H9 (cell line): ENCODE results near the gene PLA2G2F. TPM values are rescaled to one million over a fixed set of nuclear protein-coding genes. Genes with fewer than 3 reads are reported as not detected.

Experiments
- DNase-seq: peaks from one replicate; pipeline ENCODE4 v3.0.0-alpha.2; 2017
- H2AFZ ChIP-seq: one replicate; pipeline ENCODE4 v1.6.1; 2013; ENCODE audit warnings: mild to moderate bottlenecking, low read length, control low read depth, moderate library complexity
- H2AK5ac ChIP-seq: 2 replicates; pipeline ENCODE4 v1.6.1; 2013; ENCODE audit warnings: low read length, control low read depth, mixed read lengths; ENCODE audit not compliant: insufficient read length
- H2BK120ac ChIP-seq: one replicate; pipeline ENCODE4 v1.6.1; 2013; ENCODE audit warnings: low read depth, mild to moderate bottlenecking, low read length, control low read depth, inconsistent platforms; ENCODE audit not compliant: poor library complexity, severe bottlenecking
- H2BK12ac ChIP-seq: 2 replicates; pipeline ENCODE4 v1.6.1; 2013; ENCODE audit warnings: low read length, control low read depth, mixed read lengths, low read depth; ENCODE audit not compliant: insufficient read length
- H2BK15ac ChIP-seq: 2 replicates; pipeline ENCODE4 v1.6.1; 2013; ENCODE audit warnings: low read depth, low read length, control low read depth
- H2BK20ac ChIP-seq: one replicate; pipeline ENCODE4 v1.6.1; 2013; ENCODE audit warnings: low read depth, mild to moderate bottlenecking, low read length, control low read depth, inconsistent platforms; ENCODE audit not compliant: poor library complexity, severe bottlenecking
- H2BK5ac ChIP-seq: 2 replicates; pipeline ENCODE4 v1.6.1; 2013; ENCODE audit warnings: low read length, control low read depth, mixed read lengths; ENCODE audit not compliant: insufficient read length
- H3K14ac ChIP-seq: 2 replicates; pipeline ENCODE4 v1.6.1; 2013; ENCODE audit warnings: low read length, control low read depth; ENCODE audit not compliant: insufficient read depth
- H3K18ac ChIP-seq: 2 replicates; pipeline ENCODE4 v1.6.1; 2013; ENCODE audit warnings: low read depth, mild to moderate bottlenecking, mixed read lengths, low read length, control low read depth; ENCODE audit not compliant: insufficient read length
- H3K23ac ChIP-seq: 2 replicates; pipeline ENCODE4 v1.6.1; 2013; ENCODE audit warnings: low read length, control low read depth, mixed read lengths, low read depth; ENCODE audit not compliant: insufficient read length
- H3K23me2 ChIP-seq: 2 replicates; pipeline ENCODE4 v1.6.1; 2013; ENCODE audit warnings: low read depth, mild to moderate bottlenecking, mixed read lengths, low read length, control low read depth; ENCODE audit not compliant: insufficient read length, poor library complexity, severe bottlenecking
- H3K27ac ChIP-seq: 2 replicates; pipeline ENCODE4 v1.5.1; 2013; ENCODE audit warnings: low read length, control low read depth, mixed read lengths, low read depth; ENCODE audit not compliant: insufficient read length
- H3K27me3 ChIP-seq: 2 replicates; pipeline ENCODE4 v1.6.1; 2013; ENCODE audit warnings: low read length, control low read depth, inconsistent platforms; ENCODE audit not compliant: insufficient read depth
- H3K4ac ChIP-seq: 2 replicates; pipeline ENCODE4 v1.6.1; 2013; ENCODE audit warnings: low read depth, mild to moderate bottlenecking, control low read depth, inconsistent platforms, low read length, moderate library complexity
- H3K4me1 ChIP-seq: 2 replicates; pipeline ENCODE4 v1.6.1; 2013; ENCODE audit warnings: low read length, control low read depth, inconsistent platforms; ENCODE audit not compliant: insufficient read depth
- H3K4me2 ChIP-seq: 2 replicates; pipeline ENCODE4 v1.6.1; 2013; ENCODE audit warnings: low read length, control low read depth, mixed read lengths; ENCODE audit not compliant: insufficient read length, insufficient read depth
- H3K56ac ChIP-seq: 2 replicates; pipeline ENCODE4 v1.6.1; 2013; ENCODE audit warnings: low read depth, mild to moderate bottlenecking, mixed read lengths, low read length, control low read depth; ENCODE audit not compliant: insufficient read length
- H3K79me1 ChIP-seq: 2 replicates; pipeline ENCODE4 v1.6.1; 2013; ENCODE audit warnings: low read depth, mild to moderate bottlenecking, moderate library complexity, low read length, control low read depth, inconsistent platforms; ENCODE audit not compliant: insufficient read depth, poor library complexity, severe bottlenecking
- H3K79me2 ChIP-seq: 2 replicates; pipeline ENCODE4 v1.6.1; 2013; ENCODE audit warnings: low read length, control low read depth, inconsistent platforms; ENCODE audit not compliant: insufficient read depth
- H3K9ac ChIP-seq: 2 replicates; pipeline ENCODE4 v1.6.1; 2013; ENCODE audit warnings: low read length, control low read depth, mixed read lengths; ENCODE audit not compliant: insufficient read length; ENCODE audit errors: extremely low read depth
- H3K9me3 ChIP-seq: one replicate; pipeline ENCODE4 v1.6.1; 2013; ENCODE audit warnings: low read depth, low read length, inconsistent platforms; ENCODE audit not compliant: control insufficient read depth
- H3T11ph ChIP-seq: one replicate; pipeline ENCODE4 v1.6.1; 2013; ENCODE audit warnings: mild to moderate bottlenecking, low read length, control low read depth, inconsistent platforms
- H4K20me1 ChIP-seq: one replicate; pipeline ENCODE4 v1.6.1; 2013; ENCODE audit not compliant: control insufficient read depth, insufficient read length, insufficient read depth
- H4K5ac ChIP-seq: 2 replicates; pipeline ENCODE4 v1.6.1; 2013; ENCODE audit warnings: low read depth, mild to moderate bottlenecking, mixed read lengths, low read length, control low read depth; ENCODE audit not compliant: insufficient read length
- H4K8ac ChIP-seq: replicated peaks from 2 replicates; pipeline ENCODE4 v1.6.1; 2013; ENCODE audit warnings: low read length, control low read depth, mixed read lengths, low read depth; ENCODE audit not compliant: insufficient read length
- H4K91ac ChIP-seq: 2 replicates; pipeline ENCODE4 v1.6.1; 2013; ENCODE audit warnings: low read depth, mild to moderate bottlenecking, moderate library complexity, mixed read lengths, low read length, control low read depth; ENCODE audit not compliant: insufficient read length
- H3K27ac Mint-ChIP-seq, 3 experiments: 2 replicates in 2 of 3; 3 replicates in 1 of 3; pipeline ENCODE4 v1.8.0; 2020 to 2021; ENCODE audit warnings: mixed read lengths in 3 of 3, mild to moderate bottlenecking in 1 of 3, moderate library complexity in 1 of 3
- H3K27me3 Mint-ChIP-seq: 2 replicates; pipeline ENCODE4 v1.8.0; 2021; ENCODE audit warnings: low read depth, mild to moderate bottlenecking, moderate library complexity, mixed read lengths
- H3K36me3 Mint-ChIP-seq, 3 experiments: 2 replicates in 2 of 3; 3 replicates in 1 of 3; pipeline ENCODE4 v1.8.0; 2020 to 2021; ENCODE audit warnings: low read depth in 3 of 3, mixed read lengths in 3 of 3; ENCODE audit not compliant: insufficient read depth in 1 of 3
- H3K4me1 Mint-ChIP-seq, 2 experiments: 2 replicates each; pipeline ENCODE4 v1.8.0; 2020; ENCODE audit warnings: mixed read lengths in 2 of 2
- H3K4me3 Mint-ChIP-seq, 2 experiments: 2 replicates in 1 of 2; 3 replicates in 1 of 2; pipeline ENCODE4 v1.8.0; 2020 to 2021; ENCODE audit warnings: mild to moderate bottlenecking in 2 of 2, mixed read lengths in 2 of 2, moderate library complexity in 1 of 2
- H3K9me3 Mint-ChIP-seq, 2 experiments: 2 replicates in 1 of 2; 3 replicates in 1 of 2; pipeline ENCODE4 v1.8.0; 2020; ENCODE audit warnings: mild to moderate bottlenecking in 2 of 2, mixed read lengths in 2 of 2, moderate library complexity in 1 of 2
- WGBS: extraction: QIAGEN DNeasy Blood & Tissue Kit; methylation state at CpG from one replicate; pipeline ENCODE4 v1.1.7; 2013; ENCODE audit warnings: missing lambda C conversion rate, low lambda C conversion rate, mixed read lengths; ENCODE audit not compliant: insufficient read length; ENCODE audit errors: extremely low coverage; 5-methylcytosine and 5-hydroxymethylcytosine counted together
- total RNA-seq: library from RNA; stranded (reverse); gene quantifications from 2 replicates; pipeline ENCODE4 v1.2.1, GENCODE V29; 2021
- TF ChIP-seq, protein P1 (sequence below): fragments of 200-600 bp; sonication (generic); conservative IDR thresholded peaks from 3 replicates; pipeline ENCODE4 v1.8.0; 2021; ENCODE audit warnings: antibody characterized with exemption, mild to moderate bottlenecking

The PLA2G2F gene
- total RNA-seq, 1 experiment from 2014 or later, result not detected

DNA sequence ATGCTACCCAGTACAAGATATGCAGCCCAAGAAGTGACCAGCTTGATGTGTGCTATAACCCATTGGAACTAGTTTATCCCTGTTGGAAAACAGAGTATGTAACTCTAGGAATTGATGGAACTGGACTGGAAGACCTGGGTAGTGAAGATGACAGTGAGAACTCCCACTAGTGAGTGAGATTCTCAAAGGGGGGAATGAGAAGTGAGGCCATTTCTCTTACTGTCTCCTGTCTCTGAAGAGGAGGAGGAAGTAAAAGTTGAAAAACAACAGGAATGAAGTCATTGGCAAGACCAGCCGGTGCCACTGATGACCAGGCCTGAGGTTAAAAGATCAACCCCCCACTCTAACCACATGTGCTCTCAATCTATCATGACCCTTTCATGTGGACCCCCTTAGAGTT is 20.9 kb downstream of the PLA2G2F start:
- peaks cover 27% of the 10 kb centered on the region for H3K27me3 Mint-ChIP-seq
- Histone ChIP-seq H3K23me2 (no peaks in the 10 kb centered on the region), H3K23ac (no peak overlapping the region), H2BK5ac (no peak overlapping the region), H2BK20ac (no peak overlapping the region), H2BK120ac (no peak overlapping the region), H3K9me3 (peaks cover 16% of the 10 kb centered on the region), H3K79me1 (no peaks in the 10 kb centered on the region), H3K4ac (no peak overlapping the region), H3K18ac (no peak overlapping the region), H3T11ph (no peak overlapping the region), H3K4me2 (no peak overlapping the region), H2BK15ac (no peak overlapping the region), H4K5ac (no peak overlapping the region), H3K27me3 (no peaks in the 10 kb centered on the region), H3K56ac (no peak overlapping the region), H4K8ac (no peak overlapping the region), H2AK5ac (no peak overlapping the region), H3K14ac (no peak overlapping the region), H4K91ac (no peak overlapping the region), H3K79me2 (no peaks in the 10 kb centered on the region), H3K4me1 (no peaks in the 10 kb centered on the region), H4K20me1 (no peaks in the 10 kb centered on the region), H2AFZ (no peak overlapping the region), H2BK12ac (no peak overlapping the region), H3K9ac (no peak overlapping the region), H3K27ac (no peak overlapping the region)
- no peak overlapping the region for H3K27ac Mint-ChIP-seq
- H3K4me3 Mint-ChIP-seq, result no peak overlapping the region
- no CpG with 5 or more reads among the region's 1 CpG for WGBS
- H3K36me3 Mint-ChIP-seq, result peaks cover 7 to 16% (median 7%) of the 10 kb centered on the region in 3 experiments; a peak in 5 of 7 replicates
- H3K9me3 Mint-ChIP-seq, result peaks cover 40 to 44% of the 10 kb centered on the region in 2 experiments
- peaks cover 3 to 5% of the 10 kb centered on the region in 2 experiments; a peak in 2 of 4 replicates for H3K4me1 Mint-ChIP-seq
- no peak for DNase-seq
- TF ChIP-seq, protein P1, sequence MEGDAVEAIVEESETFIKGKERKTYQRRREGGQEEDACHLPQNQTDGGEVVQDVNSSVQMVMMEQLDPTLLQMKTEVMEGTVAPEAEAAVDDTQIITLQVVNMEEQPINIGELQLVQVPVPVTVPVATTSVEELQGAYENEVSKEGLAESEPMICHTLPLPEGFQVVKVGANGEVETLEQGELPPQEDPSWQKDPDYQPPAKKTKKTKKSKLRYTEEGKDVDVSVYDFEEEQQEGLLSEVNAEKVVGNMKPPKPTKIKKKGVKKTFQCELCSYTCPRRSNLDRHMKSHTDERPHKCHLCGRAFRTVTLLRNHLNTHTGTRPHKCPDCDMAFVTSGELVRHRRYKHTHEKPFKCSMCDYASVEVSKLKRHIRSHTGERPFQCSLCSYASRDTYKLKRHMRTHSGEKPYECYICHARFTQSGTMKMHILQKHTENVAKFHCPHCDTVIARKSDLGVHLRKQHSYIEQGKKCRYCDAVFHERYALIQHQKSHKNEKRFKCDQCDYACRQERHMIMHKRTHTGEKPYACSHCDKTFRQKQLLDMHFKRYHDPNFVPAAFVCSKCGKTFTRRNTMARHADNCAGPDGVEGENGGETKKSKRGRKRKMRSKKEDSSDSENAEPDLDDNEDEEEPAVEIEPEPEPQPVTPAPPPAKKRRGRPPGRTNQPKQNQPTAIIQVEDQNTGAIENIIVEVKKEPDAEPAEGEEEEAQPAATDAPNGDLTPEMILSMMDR, result no peak
